HG03159 (cell line): ENCODE data around the gene USP6NL.

Experiments used
- ATAC-seq: cut with Tn5 transposase; IDR thresholded peaks from one replicate; pipeline ENCODE4 v1.9.1; 2021; ENCODE audit warnings: mild to moderate bottlenecking, moderate library complexity; ENCODE audit not compliant: unreplicated experiment

USP6NL gene

GRCh38 chr10:11483201-11484148 is 128.0 kb downstream of the USP6NL start:
- no peak for ATAC-seq

DNA sequence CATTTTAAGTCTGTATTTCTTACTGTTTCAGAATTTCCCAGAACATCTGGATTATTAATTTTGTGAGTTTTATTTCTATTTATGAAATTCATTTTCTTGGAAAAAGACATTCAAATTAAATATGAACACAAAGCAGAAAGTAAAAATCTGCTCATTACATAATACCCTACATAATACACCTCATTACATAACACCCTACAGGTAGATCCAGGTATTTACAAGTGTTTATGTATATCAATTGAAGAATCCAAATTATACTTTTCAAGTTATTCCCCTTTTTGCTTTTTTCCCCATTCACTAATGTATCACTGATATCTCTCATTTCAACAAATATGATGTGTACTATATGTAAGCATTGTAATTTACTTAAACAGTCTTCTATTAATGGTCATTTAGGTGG is 129.1 kb downstream of the USP6NL start:
- no peak for ATAC-seq

- no peak for ATAC-seq
Measured at GRCh38 chr10:11480687-11481086, 130.8 kb downstream of the USP6NL start.

DNA sequence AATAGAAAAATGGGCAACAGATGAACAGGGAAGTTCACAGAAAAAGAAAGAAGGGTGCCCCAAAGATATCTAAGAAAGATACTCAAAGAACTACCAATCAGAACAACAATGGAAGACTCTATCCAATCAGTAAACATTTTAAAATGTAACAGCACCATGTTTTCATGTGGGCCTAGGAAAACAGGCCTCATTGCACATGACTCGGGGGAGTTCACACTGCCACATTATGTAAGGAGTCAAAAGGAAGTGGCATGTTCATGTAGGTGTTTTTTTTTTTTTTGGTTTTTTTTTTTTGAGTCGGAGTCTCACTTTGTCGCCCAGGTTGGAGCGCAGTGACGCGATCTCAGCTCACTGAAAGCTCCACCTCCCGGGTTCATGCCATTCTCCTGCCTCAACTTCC is 132.2 kb downstream of the USP6NL start:
- no peak for ATAC-seq

GRCh38 chr10:11478807-11479206 is 132.6 kb downstream of the USP6NL start:
- no peak for ATAC-seq

DNA sequence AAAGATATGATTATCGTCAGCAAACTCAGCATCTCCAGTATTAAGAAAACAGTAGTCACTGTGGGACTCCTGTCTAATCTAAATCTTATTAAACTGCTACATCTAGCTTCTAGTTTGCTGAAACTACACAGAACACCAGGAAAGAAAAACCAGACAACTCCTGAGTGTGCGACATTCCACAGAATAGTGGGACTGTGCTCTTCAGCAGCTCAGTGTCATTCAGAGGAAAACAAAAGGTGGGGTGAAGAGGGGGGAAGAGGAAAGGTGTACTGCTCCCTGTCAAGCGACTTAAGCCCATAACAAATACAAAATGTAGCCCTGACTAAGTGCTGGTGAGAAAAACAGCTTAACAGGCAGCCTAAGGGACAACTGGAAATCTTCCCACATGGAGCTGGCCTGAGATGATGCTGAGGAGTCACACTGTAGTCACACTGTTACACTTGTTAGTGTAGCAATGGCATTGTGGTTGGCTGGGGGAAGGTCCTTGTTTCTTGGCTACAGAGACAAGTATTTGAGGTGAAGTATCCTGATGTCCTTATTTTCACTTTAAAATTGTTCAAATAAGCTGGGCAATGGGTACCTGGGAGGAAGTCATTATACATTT is 135.5 kb downstream of the USP6NL start:
- ATAC-seq: no peak

DNA sequence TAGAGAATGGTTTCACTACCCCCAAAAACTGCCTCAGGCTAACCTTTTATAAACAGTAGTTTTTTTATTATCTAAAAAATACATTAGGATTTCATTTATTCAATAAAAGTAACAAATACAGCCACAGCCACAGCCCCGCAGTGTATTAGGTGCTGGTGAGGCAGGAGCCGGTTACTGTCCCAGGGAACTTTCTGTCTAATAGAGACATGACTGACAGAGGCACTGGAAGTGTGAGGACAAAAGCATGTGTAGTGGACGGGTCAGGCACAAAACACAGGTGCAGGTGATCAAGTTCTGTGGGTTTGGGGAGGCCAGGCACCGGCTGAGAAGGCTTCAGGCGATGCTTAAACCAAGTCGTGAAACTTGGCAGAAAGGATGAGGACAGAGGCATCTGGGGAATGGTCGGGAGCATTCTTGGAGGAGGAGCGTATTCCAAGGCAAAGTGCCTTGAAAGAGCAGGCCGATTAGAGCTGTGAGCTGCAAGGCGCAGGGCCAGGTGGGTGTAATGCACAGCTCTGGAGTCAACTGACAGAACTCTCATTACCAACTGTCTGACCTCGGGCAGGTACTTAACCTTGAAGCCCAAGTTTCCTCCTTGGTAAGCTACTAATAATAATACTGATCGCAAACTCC is 138.2 kb downstream of the USP6NL start:
- ATAC-seq: no peak

GRCh38 chr10:11472158-11472753 is 139.2 kb downstream of the USP6NL start:
- ATAC-seq: peak; percentile 84

- no peak for ATAC-seq
Measured at GRCh38 chr10:11469575-11470391, 141.7 kb downstream of the USP6NL start.

- no peak for ATAC-seq
Measured at GRCh38 chr10:11468126-11468742, 143.2 kb downstream of the USP6NL start.

DNA sequence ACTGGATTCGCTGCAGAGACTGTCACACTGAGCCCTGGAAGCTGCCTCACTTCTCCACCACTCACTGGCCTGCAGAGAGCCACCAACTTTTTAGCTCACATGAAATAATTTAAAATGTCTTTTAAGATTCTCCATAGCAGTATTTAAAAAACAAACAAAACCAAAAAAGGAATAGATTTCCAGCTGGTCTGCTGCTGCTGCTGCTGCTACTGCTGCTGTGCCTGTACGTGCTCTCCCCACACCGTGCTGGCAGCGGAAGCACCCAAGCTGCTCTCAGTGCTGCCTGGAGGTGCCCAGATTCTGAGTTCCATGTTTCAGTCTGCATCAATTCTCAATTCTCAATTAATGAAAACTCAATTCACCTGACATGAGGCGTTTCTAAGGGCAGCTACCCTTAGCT is 146.0 kb downstream of the USP6NL start:
- ATAC-seq: no peak

- no peak for ATAC-seq
Measured at GRCh38 chr10:11463111-11463510, 148.3 kb downstream of the USP6NL start.

GRCh38 chr10:11462071-11462470 is 149.4 kb downstream of the USP6NL start:
- no peak for ATAC-seq

DNA sequence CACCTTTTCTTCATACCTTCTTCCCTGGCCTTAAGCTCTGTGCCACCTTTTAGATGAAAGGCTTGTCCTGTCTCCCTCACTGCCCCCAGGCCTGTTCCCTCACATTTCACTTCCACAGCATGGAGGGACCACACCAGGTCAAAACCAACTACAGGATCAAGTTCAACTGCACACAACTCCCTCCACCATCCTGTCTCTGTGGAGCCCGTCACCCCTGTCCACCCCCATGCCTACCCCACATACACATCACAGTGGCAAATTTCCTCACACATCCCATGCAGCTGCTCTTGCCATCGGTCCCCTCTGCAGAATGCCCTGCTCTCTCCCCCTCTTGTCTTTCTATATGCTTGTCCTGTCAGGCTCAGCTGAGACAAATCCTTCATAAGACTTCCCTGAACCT is 154.1 kb downstream of the USP6NL start:
- no peak for ATAC-seq

DNA sequence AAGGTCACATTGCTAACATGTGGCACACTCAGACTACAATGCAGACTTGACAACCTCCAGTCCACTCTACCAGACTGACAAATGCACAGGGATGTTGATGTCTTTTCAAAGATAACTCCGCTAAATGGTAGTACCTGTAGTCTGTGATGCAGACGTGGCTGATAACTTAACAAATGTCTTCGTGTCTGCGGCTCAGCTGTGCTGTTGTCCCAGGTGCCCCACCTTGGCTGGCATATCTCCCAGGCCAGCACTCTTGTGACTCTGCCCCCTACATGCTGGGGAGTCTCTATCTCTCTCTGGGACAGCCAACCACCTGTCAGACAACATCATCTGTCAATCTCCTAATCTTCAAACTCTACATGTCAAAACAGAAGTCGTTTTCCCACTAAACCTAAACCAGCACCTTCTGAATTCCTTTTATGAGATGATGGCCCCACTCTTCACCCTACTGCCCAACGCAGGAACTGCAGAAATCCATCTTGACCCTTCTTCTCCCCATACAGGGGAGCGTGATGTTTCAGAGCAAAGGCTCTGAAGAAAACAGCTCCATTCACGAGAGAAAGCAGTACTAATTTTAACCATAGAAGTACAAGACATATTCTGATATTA is 156.4 kb downstream of the USP6NL start:
- no peak for ATAC-seq

GRCh38 chr10:11454160-11454559 is 157.3 kb downstream of the USP6NL start:
- no peak for ATAC-seq

DNA sequence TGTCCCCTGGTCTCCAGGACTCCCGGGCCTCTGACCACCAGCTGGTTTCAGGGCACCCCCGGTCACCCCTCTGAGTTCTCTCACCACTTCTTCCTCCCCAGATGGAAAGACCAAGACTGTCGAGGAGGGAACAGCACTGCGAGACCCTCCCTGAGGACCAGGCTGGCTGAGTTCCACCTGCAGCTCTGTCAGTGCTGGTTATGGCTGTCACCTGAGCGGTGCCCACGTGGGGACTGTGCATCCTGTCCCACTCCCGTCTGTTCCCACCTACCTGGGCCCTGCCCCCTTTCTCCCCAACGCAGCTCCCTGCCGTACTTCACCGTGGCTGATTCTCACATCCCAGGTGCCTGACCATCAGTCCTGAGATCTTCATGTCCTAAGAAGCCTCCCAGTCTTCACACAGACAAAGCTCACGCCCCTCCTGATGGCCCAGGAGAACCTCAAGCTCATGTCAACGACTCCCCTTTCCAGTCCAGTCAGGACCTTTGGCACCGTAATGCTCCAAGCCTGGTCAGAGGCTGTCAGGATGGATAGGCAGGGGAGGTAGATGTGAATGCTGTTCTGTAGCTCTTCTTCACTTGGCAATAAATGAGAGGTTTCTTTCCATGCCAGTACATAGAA is 159.7 kb downstream of the USP6NL start:
- ATAC-seq: no peak

- ATAC-seq: no peak
Measured at GRCh38 chr10:11450427-11450826, 161.0 kb downstream of the USP6NL start.

GRCh38 chr10:11449761-11450160 is 161.7 kb downstream of the USP6NL start:
- no peak for ATAC-seq
